ENCODE results near the gene PDE11A. TPM values are rescaled to one million over a fixed set of nuclear protein-coding genes. Genes with fewer than 3 reads are reported as not detected.

Gene PDE11A
- total and polyA plus RNA-seq, 2 of the 8 experiments (the other 6 are each of a cell fraction or from before 2014, with no cell fraction given): 0.19 to 0.23 TPM

GRCh38 chr2:177666408-177666807 lies 406.2 kb downstream of the PDE11A start:
- Histone ChIP-seq H2BK20ac (ENCODE audit: low read length) (no peak overlapping the region), H3K4me3 (ENCODE audit: extremely low read depth in 1 of 4, insufficient read depth in 2 of 4, low read depth in 3 of 4, low read length in 4 of 4) (no peak overlapping the region), H3K9me3 (ENCODE audit: insufficient read depth in 2 of 2, low read depth in 1 of 2, low read length in 1 of 2) (no peaks in the 10 kb centered on the region), H2BK12ac (ENCODE audit: low read depth, low read length) (no peak overlapping the region), H3K23me2 (ENCODE audit: low read depth, low read length) (no peaks in the 10 kb centered on the region), H3K79me2 (ENCODE audit: control insufficient read depth in 1 of 2, insufficient read depth in 2 of 2, low read length in 2 of 2) (no peaks in the 10 kb centered on the region), H2BK120ac (replicated peaks; ENCODE audit: low read depth, low read length) (no peak overlapping the region), H3K18ac (ENCODE audit: extremely low read depth, low read length) (no peak overlapping the region), H4K20me1 (replicated peaks in 1 of 2; ENCODE audit: control insufficient read depth in 1 of 2, insufficient read depth in 2 of 2, low read length in 2 of 2) (no peaks in the 10 kb centered on the region), H3K4me2 (ENCODE audit: insufficient read depth in 1 of 2, low read depth in 2 of 2, low read length in 2 of 2) (no peak overlapping the region), H2AFZ (ENCODE audit: low read length) (no peak overlapping the region), H3K56ac (replicated peaks; ENCODE audit: insufficient read length, low read depth, low read length) (no peak overlapping the region), H3K9ac (replicated peaks in 1 of 4; ENCODE audit: extremely low read depth in 1 of 4, low read depth in 3 of 4, low read length in 3 of 4) (no peak overlapping the region), H2BK15ac (ENCODE audit: low read length) (no peak overlapping the region), H4K5ac (ENCODE audit: insufficient read length, low read depth, low read length) (no peak overlapping the region), H2AK5ac (ENCODE audit: low read depth, low read length) (no peak overlapping the region), H3K14ac (ENCODE audit: insufficient read length) (no peak overlapping the region), H3K4me1 (replicated peaks in 1 of 4; ENCODE audit: control insufficient read depth in 3 of 4, insufficient read depth in 4 of 4, low read length in 3 of 4) (no peaks in the 10 kb centered on the region; a peak in 2 of 7 replicates), H3K27ac (ENCODE audit: low read depth, low read length) (no peak overlapping the region), H4K91ac (replicated peaks; ENCODE audit: insufficient read length, low read length) (no peak overlapping the region), H4K8ac (ENCODE audit: extremely low read depth, insufficient read depth, low read length) (no peak overlapping the region), H3K36me3 (ENCODE audit: control insufficient read depth in 2 of 4, insufficient read depth in 4 of 4, low read length in 3 of 4) (no peaks in the 10 kb centered on the region), H3K79me1 (ENCODE audit: low read depth, low read length) (no peaks in the 10 kb centered on the region), H3K23ac (ENCODE audit: insufficient read length) (no peak overlapping the region), H3K27me3 (replicated peaks in 1 of 4; ENCODE audit: control insufficient read depth in 3 of 4, extremely low read depth in 1 of 4, insufficient read depth in 3 of 4, low read length in 3 of 4) (peaks cover 11 to 37% (median 28%) of the 10 kb centered on the region in 4 experiments; a peak in 6 of 7 replicates), H2BK5ac (ENCODE audit: low read depth, low read length) (no peak overlapping the region), H3K4ac (replicated peaks; ENCODE audit: insufficient read length, low read depth, low read length) (no peak overlapping the region)
- FAIRE-seq (no peak), DNase-seq (ENCODE audit: low read depth in 1 of 2, low spot score in 2 of 2) (no peak)
- POLR2A ChIA-PET (ENCODE audit: partially characterized antibody): interaction anchor here (1.6 kb wide), 1 partner anchor 37 kb away, joined by 3 read pairs; no protein-coding TSS in a partner anchor
- CTCF ChIA-PET (ENCODE audit: partially characterized antibody): interaction anchor here (1.2 to 1.9 kb wide), 4 partner anchors 30 to 93 kb away, joined by 3 to 4 read pairs (median 4); no protein-coding TSS in a partner anchor
- TF ChIP-seq E2F6 (IDR thresholded peaks at IDR 0.05) (no peak), KDM5A (IDR thresholded peaks at IDR 0.05; ENCODE audit: low read length) (no peak), BACH1 (IDR thresholded peaks at IDR 0.05; ENCODE audit: low read length) (no peak), MAFK (IDR thresholded peaks at IDR 0.05; ENCODE audit: low read depth, low read length) (no peak), KDM4A (IDR thresholded peaks at IDR 0.05; ENCODE audit: low read depth, low read length, severe bottlenecking) (no peak), SRF (IDR thresholded peaks at IDR 0.05; ENCODE audit: low read depth, low read length) (no peak), JUN (IDR thresholded peaks at IDR 0.05; ENCODE audit: low read depth, low read length) (no peak), POU5F1 (IDR thresholded peaks at IDR 0.05; ENCODE audit: low read depth, low read length) (no peak), RAD21 (IDR thresholded peaks at IDR 0.05 in 1 of 2, conservative IDR thresholded peaks at IDR 0.05 in 1 of 2; ENCODE audit: low read depth in 2 of 2, low read length in 2 of 2) (no peak)

All from H1 (cell line).